Kidney (tissue), 14 donors: ENCODE data around the gene MEA1. TPM values are rescaled to one million over a fixed set of nuclear protein-coding genes. Genes with fewer than 3 reads are reported as not detected.

Source experiments
- DNase-seq, 5 donors: peaks; one replicate each; pipeline ENCODE4 v3.0.0-alpha.2; 2013 to 2020
- FAIRE-seq: peaks from 2 replicates; lab custom pipeline; 2012; peaks lifted over from hg19 to GRCh38; lab: Jason Lieb, UNC
- H3K27ac ChIP-seq, 2 donors: one replicate each; pipeline ENCODE4 v1.7.0; 2013; ENCODE audit warnings: low read depth in 2 of 2, low read length in 2 of 2, inconsistent platforms in 1 of 2
- H3K27me3 ChIP-seq: one replicate; pipeline ENCODE4 v1.7.1; 2013; ENCODE audit warnings: low read length, inconsistent platforms; ENCODE audit not compliant: control insufficient read depth, insufficient read depth
- H3K36me3 ChIP-seq, 3 donors: one replicate each; pipeline versions ENCODE4 v1.7.0 to v1.7.1; 2013; ENCODE audit warnings: low read length in 3 of 3, control low read depth in 1 of 3, inconsistent platforms in 1 of 3; ENCODE audit not compliant: insufficient read depth in 3 of 3, control insufficient read depth in 2 of 3
- H3K4me1 ChIP-seq, 3 donors: one replicate each; pipeline versions ENCODE4 v1.7.0 to v1.7.1; 2013; ENCODE audit warnings: low read length in 3 of 3, inconsistent platforms in 1 of 3, low read depth in 1 of 3; ENCODE audit not compliant: control insufficient read depth in 2 of 3, insufficient read depth in 2 of 3
- H3K4me3 ChIP-seq, 3 donors: one replicate each; pipeline versions ENCODE4 v1.7.0 to v1.8.1; 2013; ENCODE audit warnings: low read length in 3 of 3, control low read depth in 1 of 3, inconsistent platforms in 1 of 3
- H3K9ac ChIP-seq, 3 donors: one replicate each; pipeline versions ENCODE4 v1.7.0 to v1.7.1; 2013; ENCODE audit warnings: low read length in 3 of 3, control low read depth in 1 of 3, inconsistent platforms in 1 of 3
- H3K9me3 ChIP-seq, 3 donors: one replicate each; pipeline versions ENCODE4 v1.7.0 to v1.7.1; 2013; ENCODE audit warnings: low read length in 3 of 3, control low read depth in 1 of 3, inconsistent platforms in 1 of 3; ENCODE audit not compliant: control insufficient read depth in 2 of 3, insufficient read depth in 1 of 3
- intact Hi-C: fragments of 100-400 bp; cut with DNase I; formaldehyde crosslinking; loops from one replicate; pipeline ENCODE4 v1.11.1; 2022
- polyA plus RNA-seq: library from polyadenylated mRNA; stranded (reverse); fragments of 350-450 nt; fragmentation: Illumina TruSeq; extraction: RNeasy Lipid Tissue Mini Kit (QIAGEN cat#74804); gene quantifications from one replicate; pipeline ENCODE4 v1.2.3, GENCODE V29; 2014; ENCODE audit warnings: low read depth, low replicate concordance; ENCODE audit not compliant: insufficient read depth
- total RNA-seq: library from RNA; stranded (reverse); fragmentation: NEBNext Ultra II Directional; extraction: Animal tissue kit (Norgen Biotek cat#: 25700); gene quantifications from one replicate; pipeline ENCODE4 v1.2.1, GENCODE V29; 2021
- TF ChIP-seq, protein P1 (sequence below): IDR thresholded peaks from 3 replicates; pipeline ENCODE4 v1.5.1; 2012; ENCODE audit warnings: mild to moderate bottlenecking, moderate library complexity, borderline replicate concordance; ENCODE audit not compliant: insufficient read depth; ENCODE audit errors: extremely low read depth
- donor health status: control.
- donor health status: control.
- donor health status: control.
- donor health status: control.
- donor health status: control.
- donor health status: DM: yes; HTN: yes; CAD: no.
- donor health status: Normal renal cell carcinoma (clear cell type).

Gene MEA1
- total and polyA plus RNA-seq, 2 donors from 2014 or later = 53.2 to 149 TPM

DNA sequence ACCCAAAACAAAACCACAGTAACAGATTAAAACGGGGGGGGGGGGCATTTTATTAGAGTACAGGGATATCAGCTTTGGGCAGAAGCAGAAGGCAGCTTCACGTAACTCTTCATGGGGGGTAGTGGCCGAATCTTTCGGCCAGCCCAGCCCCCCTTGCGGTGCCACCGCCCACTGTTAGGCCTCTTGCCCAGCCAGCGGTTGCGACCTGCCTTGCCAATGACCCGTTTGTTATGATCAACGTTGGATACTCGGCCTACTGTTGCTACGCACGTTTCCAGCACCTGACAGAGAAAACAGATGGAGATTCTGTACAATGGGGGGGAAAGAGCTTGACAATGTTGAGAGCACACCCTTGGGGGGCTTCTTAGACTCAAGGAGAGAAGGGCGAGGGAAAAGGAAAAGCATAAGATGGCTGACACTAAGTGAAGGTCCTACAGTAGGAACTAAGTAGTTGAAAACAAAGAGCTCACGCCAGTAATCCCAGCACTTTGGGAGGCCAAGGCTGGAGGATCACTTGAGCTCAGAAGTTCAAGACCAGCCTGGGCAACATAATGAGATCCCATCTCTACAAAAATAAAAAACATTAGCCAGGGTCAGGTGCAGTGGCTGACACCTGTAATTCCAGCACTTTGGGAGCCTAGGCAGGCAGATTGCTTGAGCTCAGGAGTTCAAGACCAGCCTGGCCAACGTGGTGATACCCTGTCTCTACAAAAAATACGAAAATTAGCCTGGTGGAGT lies 40.6 kb upstream of the MEA1 start:
- Histone ChIP-seq H3K36me3 (peaks cover 8 to 19% (median 14%) of the 10 kb centered on the region in 3 donors), H3K27ac (peak overlapping the region; percentile 84 to 88), H3K9ac (peak overlapping the region in 2 of 3 donors; percentile 9 to 29), H3K9me3 (no peaks in the 10 kb centered on the region), H3K4me1 (peaks cover 0 to 27% (median 6%) of the 10 kb centered on the region in 3 donors), H3K27me3 (no peaks in the 10 kb centered on the region), H3K4me3 (peak overlapping the region; percentile 65 to 74 (median 72))
- DNase-seq (peak in 3 of 5 donors; percentile 7 to 68 (median 29)), FAIRE-seq (no peak)
- intact Hi-C loops = no loop called here
- TF ChIP-seq, protein P1, sequence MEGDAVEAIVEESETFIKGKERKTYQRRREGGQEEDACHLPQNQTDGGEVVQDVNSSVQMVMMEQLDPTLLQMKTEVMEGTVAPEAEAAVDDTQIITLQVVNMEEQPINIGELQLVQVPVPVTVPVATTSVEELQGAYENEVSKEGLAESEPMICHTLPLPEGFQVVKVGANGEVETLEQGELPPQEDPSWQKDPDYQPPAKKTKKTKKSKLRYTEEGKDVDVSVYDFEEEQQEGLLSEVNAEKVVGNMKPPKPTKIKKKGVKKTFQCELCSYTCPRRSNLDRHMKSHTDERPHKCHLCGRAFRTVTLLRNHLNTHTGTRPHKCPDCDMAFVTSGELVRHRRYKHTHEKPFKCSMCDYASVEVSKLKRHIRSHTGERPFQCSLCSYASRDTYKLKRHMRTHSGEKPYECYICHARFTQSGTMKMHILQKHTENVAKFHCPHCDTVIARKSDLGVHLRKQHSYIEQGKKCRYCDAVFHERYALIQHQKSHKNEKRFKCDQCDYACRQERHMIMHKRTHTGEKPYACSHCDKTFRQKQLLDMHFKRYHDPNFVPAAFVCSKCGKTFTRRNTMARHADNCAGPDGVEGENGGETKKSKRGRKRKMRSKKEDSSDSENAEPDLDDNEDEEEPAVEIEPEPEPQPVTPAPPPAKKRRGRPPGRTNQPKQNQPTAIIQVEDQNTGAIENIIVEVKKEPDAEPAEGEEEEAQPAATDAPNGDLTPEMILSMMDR = no peak

DNA sequence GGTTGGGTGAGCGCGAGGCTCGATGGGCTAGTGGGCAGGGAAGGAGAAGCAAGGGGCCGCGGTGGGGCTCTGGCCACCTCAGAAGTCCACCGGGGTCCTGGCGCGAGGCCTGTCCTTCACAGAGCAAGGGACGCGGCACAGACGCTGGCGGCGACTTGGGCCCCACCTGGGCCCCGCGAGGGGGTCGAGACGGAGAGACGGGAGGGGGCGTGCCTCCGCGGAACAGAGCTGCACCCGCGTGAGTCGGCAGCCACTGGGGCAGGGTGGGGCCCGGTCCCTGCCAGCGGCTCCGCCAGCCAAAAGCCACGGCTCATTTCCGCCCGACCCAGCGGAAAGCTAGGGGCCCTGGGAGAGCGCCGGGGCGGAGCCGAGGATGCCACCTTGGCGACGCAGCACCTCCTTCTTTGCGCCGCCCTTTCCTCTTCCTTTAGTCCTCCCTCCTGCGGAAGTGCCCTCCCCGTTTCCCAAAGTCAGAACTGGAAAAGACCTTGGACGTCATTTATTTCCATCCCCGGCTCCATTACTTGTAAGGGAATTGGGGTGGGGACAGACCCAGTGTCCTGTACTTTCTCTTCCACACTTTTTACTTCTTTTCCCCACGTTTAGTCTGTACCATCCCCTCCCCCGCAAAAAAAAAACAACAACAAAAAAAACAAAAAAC lies 39.9 kb upstream of the MEA1 start, which contains the start of gene CUL7:
CUL7 (minus strand) TSS at position 307 of the 661 bp plus-strand sequence. CDS start 1,063 bp downstream, outside the sequence.
- H3K4me1 ChIP-seq = peaks cover 0 to 26% (median 6%) of the 10 kb centered on the region in 3 donors
- FAIRE-seq = no peak
- TF ChIP-seq, protein P1 = no peak

DNA sequence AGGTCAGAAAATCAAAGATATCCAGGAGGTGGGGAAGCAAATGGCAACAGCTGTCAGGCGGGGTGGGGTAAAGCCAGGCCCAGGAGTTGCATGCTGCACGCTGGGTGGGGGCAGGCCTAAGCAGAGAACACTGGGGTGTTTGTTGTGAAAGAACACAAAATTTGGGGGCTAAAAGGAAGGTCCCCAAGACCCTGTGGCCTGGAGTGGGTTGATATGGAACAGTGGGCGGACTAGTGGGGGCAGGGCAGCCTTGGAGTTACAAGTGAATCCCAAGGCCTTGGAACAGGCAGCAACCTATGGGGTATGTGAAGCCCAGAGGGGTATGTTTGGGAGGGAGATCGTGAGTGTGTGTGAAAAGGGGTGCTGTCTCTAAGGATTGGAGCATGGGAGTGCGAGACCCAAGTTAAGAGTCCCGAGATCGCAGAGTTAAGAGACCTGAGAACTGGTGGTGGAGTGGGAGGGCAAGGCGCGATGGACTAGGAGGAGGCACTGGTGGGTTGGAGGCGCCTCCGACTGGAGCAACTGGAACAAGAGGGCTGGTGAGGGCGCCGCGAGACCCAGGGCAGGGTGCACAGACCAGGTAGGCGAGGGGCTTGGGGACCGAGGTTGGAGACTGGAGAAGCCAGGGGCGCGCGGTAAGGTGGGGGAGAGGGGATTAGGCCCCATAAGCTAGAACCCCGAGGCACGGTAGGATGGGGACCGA lies 39.2 kb upstream of the MEA1 start:
- Histone ChIP-seq H3K27me3 (no peaks in the 10 kb centered on the region), H3K9ac (peak overlapping the region; percentile 45 to 86 (median 83)), H3K36me3 (peaks cover 10 to 19% (median 19%) of the 10 kb centered on the region in 3 donors), H3K4me1 (peaks cover 0 to 19% (median 3%) of the 10 kb centered on the region in 3 donors), H3K4me3 (peak overlapping the region; percentile 64 to 74 (median 72)), H3K9me3 (no peaks in the 10 kb centered on the region), H3K27ac (peak overlapping the region; percentile 84 to 88)
- peak; percentile 30 to 86 (median 55) for DNase-seq
- no peak for FAIRE-seq
- intact Hi-C loops = no loop called here
- TF ChIP-seq, protein P1 = no peak

More for the DNA sequence above, 39.9 kb upstream of the MEA1 start, which contains the start of gene CUL7:
- peak within 1 kb of the TSS; percentile 45 to 86 (median 83) for H3K9ac ChIP-seq
- intact Hi-C loops = no loop called here
- H3K27ac ChIP-seq = peak within 1 kb of the TSS; percentile 84 to 88
- H3K9me3 ChIP-seq = no peaks in the 10 kb centered on the region
- peaks cover 10 to 19% (median 19%) of the 10 kb centered on the region in 3 donors for H3K36me3 ChIP-seq
- H3K4me3 ChIP-seq = peak within 1 kb of the TSS; percentile 65 to 74 (median 72)
- peak; percentile 95 to 98 (median 97) for DNase-seq
- H3K27me3 ChIP-seq = no peaks in the 10 kb centered on the region
